AG08396 (cell line): ENCODE measurements around the gene BTNL3.

Experiments
- DNase-seq: peaks from one replicate; pipeline ENCODE4 v3.0.0; 2012; ENCODE audit warnings: low spot score, mixed read lengths

Gene BTNL3

DNA sequence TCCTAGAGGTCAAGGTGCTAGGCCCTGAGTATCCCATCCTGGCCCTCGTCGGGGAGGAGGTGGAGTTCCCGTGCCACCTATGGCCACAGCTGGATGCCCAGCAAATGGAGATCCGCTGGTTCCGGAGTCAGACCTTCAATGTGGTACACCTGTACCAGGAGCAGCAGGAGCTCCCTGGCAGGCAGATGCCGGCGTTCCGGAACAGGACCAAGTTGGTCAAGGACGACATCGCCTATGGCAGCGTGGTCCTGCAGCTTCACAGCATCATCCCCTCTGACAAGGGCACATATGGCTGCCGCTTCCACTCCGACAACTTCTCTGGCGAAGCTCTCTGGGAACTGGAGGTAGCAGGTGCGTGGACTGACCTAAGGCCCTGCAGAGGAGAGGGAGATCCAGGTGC, 59.3 kb downstream of the BTNL3 start:
- DNase-seq, result no peak

DNA sequence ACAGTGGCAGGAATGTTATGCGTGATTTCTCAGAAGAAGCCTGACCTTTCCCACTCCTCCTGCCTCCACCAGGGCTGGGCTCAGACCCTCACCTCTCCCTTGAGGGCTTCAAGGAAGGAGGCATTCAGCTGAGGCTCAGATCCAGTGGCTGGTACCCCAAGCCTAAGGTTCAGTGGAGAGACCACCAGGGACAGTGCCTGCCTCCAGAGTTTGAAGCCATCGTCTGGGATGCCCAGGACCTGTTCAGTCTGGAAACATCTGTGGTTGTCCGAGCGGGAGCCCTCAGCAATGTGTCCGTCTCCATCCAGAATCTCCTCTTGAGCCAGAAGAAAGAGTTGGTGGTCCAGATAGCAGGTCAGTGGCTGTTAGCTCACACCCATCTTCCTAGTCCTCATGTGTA, 61.4 kb downstream of the BTNL3 start:
- no peak for DNase-seq

DNA sequence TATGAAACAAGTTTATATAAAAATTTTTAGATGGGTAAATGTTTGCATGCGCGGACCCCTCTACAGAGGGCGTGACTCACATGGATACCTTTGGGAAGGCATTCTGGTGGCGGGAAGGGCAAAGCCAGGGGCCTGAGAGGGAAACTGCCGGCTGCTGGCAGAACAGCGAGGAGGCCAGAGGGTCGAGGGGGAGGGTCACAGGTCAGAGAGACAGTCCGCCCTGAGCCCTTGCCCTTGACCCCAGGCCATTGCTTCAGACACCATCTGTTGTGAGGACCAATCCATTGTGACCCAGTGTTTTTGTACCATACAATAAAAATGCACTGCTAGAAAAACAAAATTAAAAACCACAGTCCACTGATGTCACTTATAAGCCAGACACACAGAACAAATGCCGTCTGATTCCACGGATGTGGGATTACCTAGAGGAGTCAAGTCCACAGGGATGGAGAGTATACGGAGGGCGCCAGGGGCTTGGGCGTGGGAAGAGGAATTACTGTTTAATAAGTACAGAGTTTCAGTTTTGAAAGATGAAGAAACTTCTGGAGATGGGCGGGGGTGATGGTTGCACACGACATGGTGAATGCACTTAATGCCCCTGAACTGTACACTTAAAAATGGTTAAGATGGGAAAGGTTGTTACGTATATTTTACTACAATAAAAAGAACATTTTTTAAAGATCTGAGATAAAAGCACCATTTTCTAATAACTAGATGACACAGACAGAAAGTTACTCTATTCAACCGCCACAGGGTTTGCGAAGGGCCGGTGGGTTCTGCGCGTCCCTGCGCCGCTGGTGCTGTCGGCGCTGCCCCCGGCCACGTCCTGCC, 63.4 kb downstream of the BTNL3 start:
- no peak for DNase-seq

DNA sequence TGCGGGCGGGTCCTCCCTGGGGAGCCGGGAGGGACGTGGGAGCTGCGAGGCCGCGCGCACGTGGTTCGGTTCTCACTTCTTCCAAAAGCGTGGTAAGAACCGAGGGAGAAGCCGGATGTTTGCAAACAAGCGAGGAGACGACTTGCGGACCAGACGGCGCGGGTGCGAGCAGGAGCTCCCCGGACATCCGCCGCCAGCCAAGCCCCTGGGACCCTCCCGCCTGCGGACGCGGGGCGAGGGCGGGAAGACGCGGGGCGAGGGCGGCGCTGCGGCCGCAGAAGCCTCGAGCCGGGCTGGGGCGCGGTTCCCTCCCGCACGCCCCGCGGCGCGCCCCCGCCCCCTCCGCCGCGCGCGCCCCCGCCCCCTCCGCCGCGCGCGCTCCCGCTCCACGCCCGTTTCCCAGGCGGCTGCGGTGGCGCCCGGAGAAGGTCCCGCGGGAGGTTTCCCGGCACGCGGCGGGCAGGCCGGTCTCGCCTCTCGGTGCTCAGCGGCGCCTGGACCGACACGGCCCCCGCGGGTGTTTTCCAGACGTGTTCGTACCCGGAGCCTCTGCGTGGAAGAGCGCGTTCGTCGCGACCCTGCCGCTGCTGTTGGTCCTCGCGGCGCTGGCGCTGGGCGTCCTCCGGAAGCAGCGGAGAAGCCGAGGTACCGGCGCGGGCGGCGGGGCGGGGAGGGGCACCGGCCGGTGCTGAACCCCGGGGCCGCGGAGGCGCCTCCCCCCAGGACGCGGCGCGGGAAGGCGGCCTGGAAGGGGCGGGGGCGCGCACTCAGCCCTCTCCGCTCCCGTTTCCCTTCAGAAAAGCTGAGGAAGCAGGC, 64.2 kb downstream of the BTNL3 start:
- DNase-seq, result peak; percentile 39

DNA sequence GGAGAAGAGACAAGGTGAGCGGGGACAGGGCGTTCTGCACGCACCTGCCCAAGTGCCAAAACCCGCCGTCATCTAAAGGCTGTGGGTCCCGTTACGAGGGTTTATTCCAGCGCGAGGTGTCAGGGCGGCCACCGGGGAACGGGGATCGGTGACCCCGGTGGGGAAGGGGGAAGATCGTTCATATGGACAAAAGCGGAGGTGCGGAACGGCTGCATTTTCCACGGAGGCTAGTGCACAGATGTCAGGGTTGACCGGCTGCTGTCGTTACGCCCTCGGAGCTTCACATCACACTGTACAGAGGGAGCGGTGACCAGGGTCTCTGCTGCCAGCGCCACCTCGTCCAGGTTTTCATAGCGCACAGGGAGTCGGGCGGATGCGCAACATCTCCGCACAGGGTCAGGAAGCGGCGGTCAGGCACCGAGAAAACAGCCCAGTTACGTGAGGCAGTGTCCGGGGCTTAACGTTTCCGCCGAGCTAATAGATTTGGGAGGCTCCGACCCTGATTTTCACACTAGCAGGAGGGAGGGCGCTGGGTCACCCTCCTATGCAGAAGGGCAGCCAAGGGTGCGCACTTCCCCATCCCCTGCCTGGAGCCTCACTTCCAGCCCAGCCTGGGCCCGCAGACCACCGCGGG, 65.0 kb downstream of the BTNL3 start:
- DNase-seq, result no peak

DNA sequence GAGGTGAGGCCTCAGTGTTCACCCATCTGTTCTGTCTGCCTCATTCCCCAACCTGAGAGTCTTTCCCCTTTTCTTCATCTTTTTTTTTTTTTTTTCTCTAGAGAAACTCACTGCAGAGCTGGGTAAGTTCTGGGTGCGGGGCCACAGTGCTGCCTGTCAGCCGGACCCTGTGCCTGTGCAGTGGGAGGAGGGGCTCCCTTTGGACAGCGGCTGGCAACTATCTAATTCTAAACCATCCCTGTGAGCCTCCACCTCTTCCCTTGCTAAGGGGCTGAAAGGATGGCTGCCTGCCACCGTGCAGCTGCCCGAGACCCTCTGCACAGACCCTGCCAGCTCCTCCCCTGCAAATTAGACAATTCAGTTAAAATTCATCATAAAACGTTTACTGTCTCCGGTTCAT, 65.5 kb downstream of the BTNL3 start:
- DNase-seq, result no peak

DNA sequence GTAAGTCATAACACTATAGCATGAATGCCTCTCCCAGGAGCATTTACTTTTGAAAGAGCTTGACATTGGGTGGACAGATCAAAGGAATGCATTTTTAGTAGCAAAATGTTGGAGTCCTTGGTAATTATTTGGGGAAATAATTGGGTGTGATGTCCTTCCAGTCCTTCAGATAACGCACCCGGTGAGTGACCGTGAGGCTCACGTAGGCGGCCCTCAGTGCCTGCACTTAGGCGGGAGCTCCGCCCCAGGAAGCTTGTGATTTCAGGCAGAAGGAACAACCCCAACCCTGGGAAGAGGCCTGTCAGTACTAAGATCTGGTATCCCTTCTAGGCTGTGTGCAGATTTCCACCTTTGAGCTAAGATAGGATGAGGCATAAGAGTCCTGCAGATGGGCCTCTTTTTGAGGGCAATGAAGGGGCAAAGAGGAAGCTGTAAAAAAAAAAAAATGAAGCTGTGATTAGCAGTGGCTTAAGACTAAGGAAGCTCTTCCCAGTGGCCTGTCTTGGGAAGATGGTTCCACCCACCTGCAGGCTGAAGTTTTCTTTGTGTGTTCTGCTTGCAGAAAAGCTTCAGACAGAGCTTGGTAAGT, 66.3 kb downstream of the BTNL3 start:
- no peak for DNase-seq
